ENCODE measurements around the gene SCP2D1. TPM values are rescaled to one million over a fixed set of nuclear protein-coding genes. Genes with fewer than 3 reads are reported as not detected.

The SCP2D1 gene
- total and polyA plus RNA-seq, 2 donors (not counting 1 experiment from before 2014, with no cell fraction given): not detected

DNA sequence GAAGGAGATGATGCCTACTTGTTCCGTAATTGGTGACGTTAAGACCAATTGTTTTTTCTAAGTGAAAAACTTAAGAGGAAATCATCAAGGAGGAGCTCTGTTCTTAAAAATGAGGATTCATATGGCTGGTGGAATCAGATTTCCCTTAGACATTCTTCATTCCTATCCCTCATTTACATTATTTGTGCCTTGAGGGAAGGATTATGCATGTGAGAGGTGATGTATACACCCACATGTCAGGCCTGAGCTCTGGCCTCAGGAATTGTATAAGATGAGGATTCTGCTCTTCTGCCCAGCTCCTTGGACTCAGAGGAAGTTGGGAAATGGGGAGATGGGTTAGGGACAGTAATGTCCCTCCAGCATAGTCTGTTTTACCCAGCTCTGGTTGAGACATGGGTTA lies 42.3 kb downstream of the SCP2D1 start:
- H3K79me2 ChIP-seq (ENCODE audit: control insufficient read depth, insufficient read depth, low read length): no peaks in the 10 kb centered on the region
- no peak overlapping the region for H2AFZ ChIP-seq (ENCODE audit: insufficient read depth, low read depth, low read length, poor library complexity, severe bottlenecking)
- no peak overlapping the region for H3K4me2 ChIP-seq (replicated peaks; ENCODE audit: low read depth, low read length, poor library complexity, severe bottlenecking)
- H3K27ac Mint-ChIP-seq: no peak overlapping the region
- H3K9me3 Mint-ChIP-seq (ENCODE audit: insufficient read depth): peaks cover 9% of the 10 kb centered on the region
- WGBS (ENCODE audit: insufficient coverage): no CpG with 5 or more reads among the region's 2 CpGs
- DNase-seq (no peak), ATAC-seq (ENCODE audit: low read depth) (no peak)
- H3K27ac ChIP-seq (ENCODE audit: low read length in 2 of 2): no peak overlapping the region
- no peak overlapping the region for H3K4me3 ChIP-seq (ENCODE audit: control extremely low read depth in 1 of 5, extremely low read depth in 1 of 5, insufficient read depth in 1 of 5, low read depth in 2 of 5, low read length in 4 of 5)
- POLR2A ChIA-PET: no interaction called here
- TF ChIP-seq EZH2 (IDR thresholded peaks at IDR 0.05; ENCODE audit: borderline replicate concordance, insufficient read depth, low read depth, low read length, poor library complexity, severe bottlenecking): no peak
- TF ChIP-seq CTCF (IDR thresholded peaks at IDR 0.05): no peak
- CTCF ChIA-PET: no interaction called here
- peaks cover 0 to 9% (median 2%) of the 10 kb centered on the region in 4 experiments for H3K27me3 ChIP-seq (replicated peaks in 1 of 4; ENCODE audit: control extremely low read depth in 1 of 4, control insufficient read depth in 3 of 4, insufficient read depth in 4 of 4, low read length in 3 of 4)
- peaks cover 12% of the 10 kb centered on the region for H3K27me3 Mint-ChIP-seq
- no peaks in the 10 kb centered on the region for H4K20me1 ChIP-seq (ENCODE audit: control insufficient read depth, insufficient read depth, low read length, poor library complexity, severe bottlenecking)
- H3K4me1 Mint-ChIP-seq: no peaks in the 10 kb centered on the region
- no peaks in the 10 kb centered on the region for H3K4me1 ChIP-seq (ENCODE audit: control insufficient read depth in 2 of 2, insufficient read depth in 2 of 2, low read length in 2 of 2)
- peaks cover 0 to 7% (median 0%) of the 10 kb centered on the region in 3 donors for H3K9me3 ChIP-seq (ENCODE audit: control extremely low read depth in 1 of 3, control insufficient read depth in 2 of 3, insufficient read depth in 1 of 3, low read length in 2 of 3)
- H3K9ac ChIP-seq (ENCODE audit: low read length): no peak overlapping the region
- no peaks in the 10 kb centered on the region for H3K36me3 ChIP-seq (replicated peaks in 1 of 2; ENCODE audit: control extremely low read depth in 1 of 2, control insufficient read depth in 1 of 2, extremely low read depth in 1 of 2, insufficient read depth in 2 of 2, low read length in 1 of 2)
- H3K4me3 Mint-ChIP-seq: no peak overlapping the region
- intact Hi-C loops (cut with micrococcal nuclease): no loop called here

- Histone ChIP-seq H3K4me1 (ENCODE audit: control insufficient read depth in 2 of 2, insufficient read depth in 2 of 2, low read length in 2 of 2) (no peaks in the 10 kb centered on the region), H2AFZ (ENCODE audit: insufficient read depth, low read depth, low read length, poor library complexity, severe bottlenecking) (no peak overlapping the region), H3K9ac (ENCODE audit: low read length) (no peak overlapping the region), H3K4me2 (replicated peaks; ENCODE audit: low read depth, low read length, poor library complexity, severe bottlenecking) (no peak overlapping the region), H3K79me2 (ENCODE audit: control insufficient read depth, insufficient read depth, low read length) (no peaks in the 10 kb centered on the region), H3K4me3 (ENCODE audit: control extremely low read depth in 1 of 5, extremely low read depth in 1 of 5, insufficient read depth in 1 of 5, low read depth in 2 of 5, low read length in 4 of 5) (no peak overlapping the region), H3K27ac (ENCODE audit: low read length in 2 of 2) (no peak overlapping the region), H4K20me1 (ENCODE audit: control insufficient read depth, insufficient read depth, low read length, poor library complexity, severe bottlenecking) (no peaks in the 10 kb centered on the region), H3K36me3 (replicated peaks in 1 of 2; ENCODE audit: control extremely low read depth in 1 of 2, control insufficient read depth in 1 of 2, extremely low read depth in 1 of 2, insufficient read depth in 2 of 2, low read length in 1 of 2) (no peaks in the 10 kb centered on the region), H3K9me3 (ENCODE audit: control extremely low read depth in 1 of 3, control insufficient read depth in 2 of 3, insufficient read depth in 1 of 3, low read length in 2 of 3) (peaks cover 0 to 7% (median 0%) of the 10 kb centered on the region in 3 donors), H3K27me3 (replicated peaks in 1 of 4; ENCODE audit: control extremely low read depth in 1 of 4, control insufficient read depth in 3 of 4, insufficient read depth in 4 of 4, low read length in 3 of 4) (peaks cover 0 to 4% (median 0%) of the 10 kb centered on the region in 4 experiments)
- 40% methylated on average over 1 of the region's 2 CpGs for WGBS (ENCODE audit: insufficient coverage)
- no peaks in the 10 kb centered on the region for H3K4me1 Mint-ChIP-seq
- H3K9me3 Mint-ChIP-seq (ENCODE audit: insufficient read depth): peaks cover 9% of the 10 kb centered on the region
- H3K27ac Mint-ChIP-seq: no peak overlapping the region
- no peak overlapping the region for H3K4me3 Mint-ChIP-seq
- TF ChIP-seq CTCF (IDR thresholded peaks at IDR 0.05) (no peak), EZH2 (IDR thresholded peaks at IDR 0.05; ENCODE audit: borderline replicate concordance, insufficient read depth, low read depth, low read length, poor library complexity, severe bottlenecking) (no peak)
- ChIA-PET POLR2A (no interaction called here), CTCF (no interaction called here)
- ATAC-seq (ENCODE audit: low read depth) (no peak), DNase-seq (no peak)
- intact Hi-C loops (cut with micrococcal nuclease): no loop called here
- H3K27me3 Mint-ChIP-seq: peaks cover 9% of the 10 kb centered on the region
Observed at GRCh38 chr20:18856873-18857272, 43.3 kb downstream of the SCP2D1 start.

Data from B cell (primary cell).